ENCODE data around the gene EMC1. TPM values are rescaled to one million over a fixed set of nuclear protein-coding genes. Genes with fewer than 3 reads are reported as not detected.
A peak's percentile ranks its signal among the peaks of the same experiment; 100 is the strongest.
"Not testable (repeated sequence)": the region's sequence is repeated elsewhere in the genome, so short reads cannot be mapped to it uniquely, and the experiment has no call there.

The EMC1 gene
- total RNA-seq (2014; rRNA removed; shearing (Covaris generic)), result 70.4 and 76.5 TPM in 2 replicates

DNA sequence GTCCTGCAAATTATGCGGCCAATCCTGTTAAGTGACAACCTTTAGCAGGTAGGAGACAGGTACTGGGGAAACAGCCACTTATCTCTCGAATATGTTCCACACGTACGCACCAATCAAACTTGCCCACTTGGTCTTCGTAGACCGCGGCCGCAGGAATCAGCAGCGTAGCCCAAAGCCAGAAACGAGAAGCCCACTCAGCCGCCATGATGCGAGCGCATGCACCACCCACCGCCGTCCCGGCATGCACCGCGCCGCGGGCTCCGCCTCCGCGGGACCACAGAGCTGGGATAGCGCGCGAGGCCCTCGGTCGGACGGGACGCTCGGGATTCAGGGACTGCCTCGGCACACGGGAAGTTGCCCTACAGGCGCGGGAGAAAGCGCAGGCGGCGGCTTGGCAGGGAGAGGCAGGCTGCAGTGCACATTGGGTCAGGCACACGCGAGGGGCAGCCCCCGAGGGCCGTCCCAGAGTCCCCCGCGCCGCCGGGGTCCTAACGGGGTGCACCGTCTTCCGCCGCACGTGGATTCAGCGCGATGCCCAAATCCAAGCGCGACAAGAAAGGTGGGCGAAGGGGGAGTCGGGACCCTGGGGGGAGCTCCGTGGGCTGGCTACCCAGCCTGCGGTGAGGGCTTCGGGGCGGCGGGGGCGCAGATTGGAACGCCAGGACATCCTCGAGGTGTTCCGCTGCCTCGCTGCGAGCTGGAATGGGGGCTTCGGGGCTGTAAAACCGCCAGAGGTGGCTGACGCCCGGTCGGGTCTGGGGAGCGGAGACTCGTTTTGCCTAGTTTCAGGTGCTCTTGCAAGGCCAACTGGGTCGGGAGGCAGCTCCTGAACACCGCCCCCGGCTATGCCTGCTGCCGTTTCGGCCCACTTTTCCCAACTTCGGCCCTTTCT is at the start of gene EMC1, which contains the start of gene MRTO4:
Gene EMC1, minus strand, starts transcription at position 220 of the 892 bp plus-strand sequence. Its CDS starts 15 bp downstream, at position 205.
Gene MRTO4, plus strand, starts transcription at position 501 of the 892 bp plus-strand sequence. Its CDS starts 31 bp downstream, at position 532.
- peak; percentile 72 for DNase-seq (ENCODE audit: low spot score)

DNA sequence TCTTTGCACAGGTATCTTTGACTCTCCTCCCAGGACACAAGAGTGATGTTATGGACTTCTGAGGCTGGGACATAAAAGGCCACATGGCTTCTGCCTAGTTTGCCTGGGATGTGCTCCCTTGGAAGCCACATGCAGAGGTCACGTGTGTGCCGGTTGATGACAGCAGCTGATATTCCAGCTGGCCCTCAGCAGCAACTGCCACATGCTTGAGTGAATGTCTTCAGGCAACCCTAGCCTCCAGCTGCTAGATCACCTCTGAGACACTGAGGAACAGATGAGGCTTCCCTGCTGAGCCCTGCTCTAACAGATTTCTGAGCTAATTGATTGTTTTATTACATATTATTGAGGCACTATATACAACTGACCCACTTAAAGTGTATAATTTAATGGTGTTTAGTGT is 48.9 kb upstream of the EMC1 start:
- no peak for DNase-seq (ENCODE audit: low spot score)

DNA sequence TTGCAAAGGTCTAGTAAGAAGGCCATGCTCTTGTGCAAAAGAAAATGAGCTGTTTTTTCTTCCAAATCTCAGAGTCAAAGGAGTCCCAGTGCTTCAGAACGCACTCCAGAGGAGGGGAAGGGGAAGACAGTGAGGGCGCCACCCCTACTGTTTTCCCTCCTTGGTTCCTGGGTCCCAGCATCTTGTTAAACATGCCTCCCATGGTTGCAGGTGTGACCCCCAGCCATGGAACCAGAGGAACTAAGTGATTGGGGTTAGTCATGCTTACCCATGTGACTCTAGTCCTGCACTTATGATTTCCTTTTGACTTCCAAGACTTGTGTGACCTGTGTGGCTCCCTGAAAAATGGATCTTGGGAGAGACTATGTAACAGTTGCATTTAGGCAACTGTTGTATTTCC is 43.3 kb upstream of the EMC1 start:
- no peak for DNase-seq (ENCODE audit: low spot score)

DNA sequence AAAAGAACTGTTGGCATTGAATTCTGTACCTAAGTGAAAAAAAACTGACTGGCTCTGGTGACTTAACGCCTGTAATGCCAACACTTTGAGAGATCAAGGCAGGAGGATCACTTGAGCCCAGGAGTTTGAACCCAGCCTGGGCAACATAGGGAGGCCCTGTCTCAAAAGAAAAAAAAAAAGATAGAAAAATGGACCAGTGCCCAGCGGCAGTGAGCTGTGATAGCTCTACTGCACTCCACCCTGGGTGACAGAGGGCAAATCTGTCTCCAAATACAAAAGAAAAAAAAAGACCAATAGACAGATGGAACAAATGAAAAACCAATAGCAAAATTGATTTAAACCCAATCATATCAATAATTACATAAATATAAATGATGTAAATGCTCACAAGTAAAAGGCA is 37.9 kb upstream of the EMC1 start:
- DNase-seq (ENCODE audit: low spot score), result no peak

DNA sequence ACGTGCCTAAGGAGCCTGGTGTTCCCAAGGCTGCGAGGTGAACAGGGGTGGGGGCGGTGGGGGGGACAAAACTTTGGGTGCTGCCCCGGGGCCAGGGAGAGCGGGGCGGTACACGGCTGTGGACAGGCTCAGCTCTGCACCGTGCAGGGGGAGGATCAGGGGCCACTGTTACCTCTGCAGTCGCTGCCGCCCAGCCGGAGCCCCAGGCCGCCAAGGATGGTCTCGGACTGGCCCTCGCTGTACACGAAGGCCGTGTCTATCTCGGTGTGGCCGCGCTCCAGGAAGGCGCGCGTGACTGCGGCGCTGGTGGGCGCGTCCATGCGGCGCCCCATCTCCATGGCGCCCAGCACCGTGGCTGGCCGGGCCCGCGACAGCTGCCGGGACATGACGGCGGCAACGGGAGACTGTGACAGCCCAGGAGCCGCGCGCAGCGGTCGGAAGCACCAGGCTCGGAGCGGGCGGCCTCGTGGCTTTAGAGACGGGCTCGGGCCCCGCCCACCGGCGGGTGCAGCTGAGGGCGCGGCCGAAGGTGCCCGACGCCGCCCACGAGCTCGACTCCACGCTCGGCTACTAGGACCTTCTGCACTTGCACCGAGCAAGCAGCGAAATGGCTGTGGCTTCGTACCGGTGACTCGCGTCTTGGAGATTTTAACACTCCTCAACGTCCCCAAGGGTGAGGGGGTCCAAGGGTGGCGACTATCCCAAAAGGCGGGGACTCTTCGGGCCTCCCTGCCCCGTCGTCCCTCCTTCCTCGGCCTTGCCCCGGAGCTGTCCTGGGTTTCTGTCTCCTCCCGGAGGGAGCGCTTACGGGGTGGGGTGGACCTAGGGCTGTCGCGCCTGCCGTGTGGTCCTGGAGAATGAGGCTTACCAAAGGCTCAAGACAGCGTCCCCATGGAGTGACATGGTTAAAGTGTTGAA is 37.3 kb upstream of the EMC1 start, which contains the start of gene AKR7A3:
Gene AKR7A3, minus strand, starts transcription at position 447 of the 918 bp plus-strand sequence. Its CDS starts 61 bp downstream, at position 386.
- not testable (repeated sequence) for DNase-seq (ENCODE audit: low spot score)

DNA sequence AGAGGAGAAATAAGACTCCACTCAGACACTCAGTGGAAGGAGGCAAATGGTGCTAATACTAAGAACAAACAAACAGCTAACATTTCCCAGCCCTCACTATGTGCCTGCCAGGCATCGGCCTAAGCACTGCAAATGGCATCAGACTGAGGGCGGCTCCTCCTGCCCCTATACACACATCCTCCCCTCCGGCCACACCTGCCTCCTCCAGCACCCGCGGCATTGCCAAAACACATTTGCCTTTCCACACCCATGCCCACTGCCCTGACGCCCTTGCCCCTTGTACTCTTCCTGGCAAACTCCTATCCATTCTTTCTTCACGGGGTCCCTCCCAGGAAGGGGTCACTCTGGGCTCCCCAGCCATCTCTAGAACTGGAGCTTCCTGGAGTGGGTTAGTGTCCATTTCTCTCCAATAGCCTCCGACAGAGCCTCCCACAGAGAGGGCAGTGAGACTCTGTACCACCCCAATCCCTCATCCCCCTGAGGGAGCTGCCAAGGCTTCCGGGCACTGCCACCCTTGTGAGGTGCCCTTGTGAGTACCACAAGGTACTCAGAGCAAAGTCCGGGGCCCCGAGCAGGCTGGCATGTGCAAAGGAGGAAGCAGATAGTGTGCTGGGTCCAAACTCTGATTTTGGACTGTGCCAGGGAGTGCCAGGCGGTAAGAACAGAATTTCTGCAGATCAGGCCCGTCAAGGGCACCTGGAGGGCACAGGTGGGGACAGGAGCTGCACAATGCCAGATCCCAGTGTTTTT is 36.3 kb upstream of the EMC1 start:
- DNase-seq (ENCODE audit: low spot score), result no peak

DNA sequence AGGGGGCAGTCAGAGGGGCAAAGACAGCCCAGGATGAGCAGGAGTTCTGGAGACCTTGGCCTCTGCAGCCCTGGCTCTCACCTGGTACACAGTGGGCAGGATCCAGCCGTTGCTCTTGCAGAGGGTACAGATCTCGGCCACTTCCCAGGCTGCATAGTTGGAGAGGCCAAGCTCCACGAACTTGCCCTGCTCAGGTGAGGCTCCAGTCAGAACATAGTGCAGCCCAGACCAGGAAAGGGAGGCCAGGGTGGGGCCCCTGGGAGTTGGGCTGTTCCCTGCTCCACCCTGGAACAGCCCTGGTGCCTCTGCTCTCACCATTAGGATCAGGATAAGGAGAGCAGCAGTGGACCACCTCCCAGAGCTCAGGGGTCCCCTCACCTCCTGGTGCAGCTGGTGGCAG is 34.5 kb upstream of the EMC1 start:
- not testable (repeated sequence) for DNase-seq (ENCODE audit: low spot score)

DNA sequence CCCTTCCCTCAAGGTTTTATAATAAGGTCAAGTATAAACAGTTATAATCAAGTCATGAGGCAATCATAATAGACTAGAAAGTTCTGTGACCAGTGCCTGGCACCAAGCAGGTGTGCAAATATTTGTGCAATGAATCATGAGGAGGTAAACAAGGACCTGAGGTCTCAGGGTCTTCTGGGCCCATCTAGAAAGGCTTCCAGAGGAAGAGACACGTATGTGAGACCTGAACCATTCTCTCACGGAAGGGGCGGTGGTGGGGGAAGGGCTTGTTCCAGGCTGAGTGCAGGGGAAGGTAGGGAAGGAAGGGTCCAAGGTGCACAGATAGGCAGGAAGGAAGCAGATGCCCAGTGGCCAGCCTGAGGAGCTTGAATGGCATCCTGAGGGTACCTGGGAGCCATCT is 34.0 kb upstream of the EMC1 start:
- DNase-seq (ENCODE audit: low spot score), result not testable (repeated sequence)

DNA sequence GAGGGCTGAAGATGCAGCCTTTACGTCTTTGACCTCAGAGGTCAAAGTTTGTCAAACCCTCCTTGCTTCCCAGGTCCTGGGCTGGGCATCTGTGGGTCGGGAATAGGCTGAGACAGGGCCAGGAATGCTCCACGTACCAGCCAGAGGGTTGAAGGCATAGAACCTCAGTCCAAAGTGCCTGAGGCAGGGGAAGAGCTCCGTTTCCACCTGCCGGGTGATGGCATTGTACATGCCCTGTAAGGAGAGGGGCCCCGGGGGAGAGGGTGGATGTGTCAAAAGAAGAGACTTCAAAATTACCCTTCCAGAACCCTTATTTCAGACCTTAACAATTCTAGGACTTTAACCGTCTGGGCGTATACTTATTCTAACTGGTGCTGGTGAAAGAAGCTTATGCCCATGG is 33.6 kb upstream of the EMC1 start:
- no peak for DNase-seq (ENCODE audit: low spot score)

DNA sequence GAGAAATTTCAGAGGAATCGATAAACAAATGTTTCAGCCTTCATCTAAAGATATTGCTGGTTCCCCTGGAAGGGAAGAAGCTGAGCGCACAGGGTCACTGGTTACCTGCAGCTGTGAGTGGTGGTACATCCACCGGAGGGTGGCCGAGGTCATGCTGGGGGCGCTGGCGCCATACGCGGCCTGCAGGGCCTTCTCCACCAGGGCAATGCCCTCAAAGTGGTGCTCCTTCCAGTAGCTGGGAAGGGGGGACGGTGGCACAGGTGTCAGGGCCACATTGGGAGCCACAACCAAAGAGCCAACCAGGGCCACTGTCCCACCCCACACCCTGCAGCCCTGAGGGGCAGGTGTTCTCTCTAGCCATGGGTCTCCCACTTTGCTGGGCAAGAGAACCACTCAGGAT is 32.6 kb upstream of the EMC1 start:
- no peak for DNase-seq (ENCODE audit: low spot score)

DNA sequence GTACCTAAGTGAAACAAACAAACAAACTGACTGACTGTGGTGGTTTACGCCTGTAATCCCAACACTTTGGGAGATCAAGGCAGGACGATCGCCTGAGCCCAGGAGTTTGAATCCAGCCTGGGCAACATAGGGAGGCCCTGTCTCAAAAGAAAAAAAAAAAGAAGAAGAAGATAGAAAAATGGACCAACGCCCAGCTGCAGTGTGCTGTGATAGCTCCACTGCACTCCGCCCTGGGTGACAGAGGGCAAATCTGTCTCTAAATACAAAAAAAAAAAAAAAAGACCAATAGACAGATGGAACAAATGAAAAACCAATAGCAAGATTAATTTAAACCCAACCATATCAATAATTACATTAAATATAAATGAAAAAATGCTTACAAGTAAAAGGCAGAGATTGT is 23.3 kb upstream of the EMC1 start:
- no peak for DNase-seq (ENCODE audit: low spot score)

DNA sequence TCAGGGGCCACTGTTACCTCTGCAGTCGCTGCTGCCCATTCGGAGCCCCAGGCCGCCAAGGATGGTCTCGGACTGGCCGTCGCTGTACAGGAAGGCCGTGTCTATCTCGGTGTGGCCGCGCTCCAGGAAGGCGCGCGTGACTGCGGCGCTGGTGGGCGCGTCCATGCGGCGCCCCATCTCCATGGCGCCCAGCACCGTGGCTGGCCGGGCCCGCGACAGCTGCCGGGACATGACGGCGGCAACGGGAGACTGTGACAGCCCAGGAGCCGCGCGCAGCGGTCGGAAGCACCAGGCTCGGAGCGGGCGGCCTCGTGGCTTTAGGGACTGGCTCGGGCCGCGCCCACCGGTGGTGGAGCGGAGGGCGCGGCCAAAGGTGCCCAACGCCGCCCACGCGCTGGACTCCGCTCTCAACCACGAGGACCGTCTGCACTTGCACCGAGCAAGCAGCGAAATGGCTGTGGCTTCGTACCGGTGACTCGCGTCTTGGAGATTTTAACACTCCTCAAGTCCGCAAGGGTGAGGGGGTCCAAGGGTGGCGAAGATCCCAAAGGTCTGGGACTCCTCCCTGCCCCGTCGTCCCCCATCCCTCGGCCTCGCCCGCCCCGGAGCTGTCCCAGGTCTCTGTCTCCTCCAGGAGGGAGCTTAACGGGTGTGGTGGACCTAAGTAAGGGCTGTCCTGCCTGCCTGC is 22.7 kb upstream of the EMC1 start:
- DNase-seq (ENCODE audit: low spot score), result not testable (repeated sequence)

DNA sequence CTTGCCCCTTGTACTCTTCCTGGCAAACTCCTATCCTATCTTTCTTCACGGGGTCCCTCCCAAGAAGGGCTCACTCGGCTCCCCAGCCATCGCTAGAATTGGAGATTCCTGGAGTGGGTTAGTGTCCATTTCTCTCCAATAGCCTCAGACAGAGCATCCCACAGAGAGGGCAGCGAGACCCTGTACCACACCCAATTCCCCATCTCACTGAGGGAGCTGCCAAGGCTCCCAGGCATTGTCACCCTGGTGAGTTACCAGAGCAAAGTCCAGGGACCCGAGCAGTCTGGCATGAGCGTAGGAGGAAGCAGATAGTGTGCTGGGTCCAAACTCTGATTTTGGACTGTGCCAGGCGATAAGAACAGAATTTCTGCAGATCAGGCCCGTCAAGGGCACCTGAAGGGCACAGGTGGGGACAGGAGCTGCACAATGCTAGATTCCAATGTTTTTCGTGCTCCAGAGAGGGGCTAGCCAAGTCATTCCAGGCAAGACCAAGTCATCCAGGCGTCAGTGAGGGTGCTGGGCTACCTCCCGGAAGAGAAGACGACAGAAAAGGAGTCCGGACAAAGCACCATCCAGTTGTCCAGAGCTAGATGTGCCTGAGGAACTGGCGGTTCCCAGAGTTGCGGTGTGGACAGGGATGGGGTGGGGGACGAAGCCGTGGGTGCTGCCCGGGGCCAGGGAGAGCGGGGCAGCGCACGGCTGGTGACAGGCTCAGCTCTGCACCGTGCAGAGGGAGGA is 22.0 kb upstream of the EMC1 start:
- no peak for DNase-seq (ENCODE audit: low spot score)

DNA sequence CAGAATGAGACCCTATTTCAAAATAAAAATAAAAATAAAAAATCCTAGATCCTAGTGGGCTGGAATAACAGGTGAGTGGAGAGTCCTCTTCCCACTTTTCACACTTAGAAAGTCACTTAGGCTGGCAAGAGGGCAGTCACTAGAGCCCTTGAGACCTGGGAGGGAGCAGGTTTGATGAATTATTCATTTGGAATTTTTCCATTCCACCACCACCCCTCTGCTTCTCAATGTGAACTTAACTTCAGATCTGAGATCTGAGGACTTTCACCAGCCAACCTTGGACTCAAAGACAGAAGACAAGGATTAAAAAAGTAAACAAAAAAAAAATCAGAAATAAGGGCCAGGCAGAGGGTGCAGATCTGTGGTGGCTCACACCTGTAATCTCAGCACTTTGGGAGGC is 20.7 kb upstream of the EMC1 start:
- no peak for DNase-seq (ENCODE audit: low spot score)

DNA sequence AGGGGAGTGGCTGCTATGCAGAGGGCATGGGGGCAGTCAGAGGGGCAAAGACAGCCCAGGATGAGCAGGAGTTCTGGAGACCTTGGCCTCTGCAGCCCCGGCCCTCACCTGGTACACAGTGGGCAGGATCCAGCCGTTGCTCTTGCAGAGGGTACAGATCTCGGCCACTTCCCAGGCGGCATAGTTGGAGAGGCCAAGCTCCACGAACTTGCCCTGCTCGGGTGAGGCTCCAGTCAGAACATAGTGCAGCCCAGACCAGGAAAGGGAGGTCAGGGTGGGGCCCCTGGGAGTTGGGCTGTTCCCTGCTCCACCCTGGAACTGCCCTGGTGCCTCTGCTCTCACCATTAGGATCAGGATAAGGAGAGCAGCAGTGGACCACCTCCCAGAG is 19.0 kb upstream of the EMC1 start:
- DNase-seq (ENCODE audit: low spot score), result not testable (repeated sequence)

DNA sequence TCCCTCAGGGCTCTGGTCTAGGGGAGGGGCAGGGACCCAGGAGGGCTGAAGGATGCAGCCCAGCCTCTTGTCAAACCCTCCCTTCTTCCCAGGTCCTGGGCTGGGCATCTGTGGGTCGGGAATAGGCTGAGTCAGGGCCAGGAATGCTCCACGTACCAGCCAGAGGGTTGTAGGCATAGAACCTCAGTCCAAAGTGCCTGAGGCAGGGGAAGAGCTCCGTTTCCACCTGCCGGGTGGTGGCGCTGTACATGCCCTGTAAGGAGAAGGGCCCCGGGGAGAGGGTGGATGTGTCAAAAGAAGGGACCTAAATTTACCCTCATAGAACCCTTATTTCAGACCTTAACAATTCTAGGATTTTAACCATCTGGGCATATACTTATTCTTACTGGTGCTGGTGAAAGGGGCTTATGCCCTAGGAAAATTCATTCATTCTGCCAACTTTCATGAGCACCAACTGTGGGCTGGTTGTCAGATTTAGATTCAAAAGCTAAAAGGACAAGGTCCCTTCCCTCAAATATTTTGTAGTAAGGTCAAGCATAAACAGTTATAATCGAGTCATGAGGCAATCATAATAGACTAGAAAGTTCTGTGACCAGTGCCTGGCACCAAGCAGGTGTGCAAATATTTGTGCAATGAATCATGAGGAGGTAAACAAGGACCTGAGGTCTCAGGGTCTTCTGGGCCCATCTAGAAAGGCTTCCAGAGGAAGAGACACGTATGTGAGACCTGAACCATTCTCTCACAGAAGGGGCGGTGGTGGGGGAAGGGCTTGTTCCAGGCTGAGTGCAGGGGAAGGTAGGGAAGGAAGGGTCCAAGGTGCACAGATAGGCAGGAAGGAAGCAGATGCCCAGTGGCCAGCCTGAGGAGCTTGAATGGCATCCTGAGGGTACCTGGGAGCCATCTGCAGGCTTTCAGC is 18.4 kb upstream of the EMC1 start:
- DNase-seq (ENCODE audit: low spot score), result not testable (repeated sequence)

DNA sequence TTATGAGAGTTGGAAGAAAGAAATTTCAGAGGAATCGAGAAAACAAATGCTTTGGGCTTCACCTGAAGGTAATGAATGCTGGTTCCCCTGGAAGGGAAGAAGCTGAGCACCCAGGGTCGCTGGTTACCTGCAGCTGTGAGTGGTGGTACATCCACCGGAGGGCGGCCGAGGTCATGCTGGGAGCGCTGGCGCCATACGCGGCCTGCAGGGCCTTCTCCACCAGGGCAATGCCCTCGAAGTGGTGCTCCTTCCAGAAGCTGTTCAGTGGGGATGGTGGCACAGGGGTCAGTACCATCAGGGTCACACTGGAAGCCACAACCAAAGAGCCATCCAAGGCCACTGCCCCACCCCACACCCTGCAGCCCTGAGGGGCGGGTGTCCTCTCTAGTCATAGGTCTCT is 17.1 kb upstream of the EMC1 start:
- no peak for DNase-seq (ENCODE audit: low spot score)

DNA sequence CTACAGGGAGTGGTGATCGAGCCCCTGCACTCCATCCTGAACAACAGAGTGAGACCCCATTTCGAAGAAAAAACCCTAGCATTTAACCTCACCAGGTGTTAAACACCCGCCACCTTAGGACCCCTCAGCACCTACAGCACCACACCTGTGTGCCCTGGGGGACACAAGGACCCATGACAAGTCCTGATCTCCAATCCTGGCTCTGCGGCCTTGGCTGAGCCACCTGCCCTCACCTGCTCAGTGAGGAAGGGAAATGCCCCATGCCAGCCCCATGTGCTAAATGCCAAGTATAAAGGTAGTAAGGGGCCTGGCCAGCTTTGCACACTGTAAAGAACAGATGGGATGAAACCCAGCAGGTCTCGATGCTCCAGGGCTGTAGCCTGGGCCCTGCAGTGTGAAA is 11.4 kb upstream of the EMC1 start:
- DNase-seq (ENCODE audit: low spot score), result no peak

DNA sequence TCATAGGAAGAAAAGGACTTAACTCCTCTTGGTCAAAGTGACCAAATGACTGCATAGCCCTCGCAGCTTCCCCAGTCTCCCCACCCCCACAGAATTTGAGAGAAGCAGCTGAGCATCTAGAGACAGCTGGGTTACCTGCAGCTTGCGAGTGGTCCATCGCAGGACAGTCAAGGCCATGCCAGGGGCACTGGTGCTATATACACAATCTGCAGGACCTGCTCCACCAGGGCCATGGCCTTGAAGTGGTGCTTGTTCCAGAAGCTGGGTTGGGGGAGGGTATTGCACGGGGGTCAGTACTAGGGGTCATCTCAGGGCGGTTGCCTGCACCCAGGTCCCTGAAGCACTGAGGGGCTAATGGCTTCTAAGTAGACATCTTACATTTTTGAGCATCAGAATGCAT is 10.7 kb upstream of the EMC1 start:
- DNase-seq (ENCODE audit: low spot score), result no peak
